IPS-18a (cell line): ENCODE measurements around the gene MXD4.

Experiments used
- H3K27ac ChIP-seq: one replicate; pipeline ENCODE4 v1.5.1; 2013; ENCODE audit warnings: low read length
- H3K27me3 ChIP-seq: one replicate; pipeline ENCODE4 v1.6.1; 2013; ENCODE audit warnings: mild to moderate bottlenecking, low read length; ENCODE audit not compliant: control insufficient read depth, insufficient read depth
- H3K36me3 ChIP-seq: one replicate; pipeline ENCODE4 v1.6.1; 2013; ENCODE audit warnings: low read depth, low read length; ENCODE audit not compliant: control insufficient read depth
- H3K4me1 ChIP-seq: one replicate; pipeline ENCODE4 v1.6.1; 2013; ENCODE audit warnings: low read depth, low read length; ENCODE audit not compliant: control insufficient read depth
- H3K4me3 ChIP-seq: one replicate; pipeline ENCODE4 v1.5.1; 2013; ENCODE audit warnings: low read length
- H3K9ac ChIP-seq: one replicate; pipeline ENCODE4 v1.6.1; 2013; ENCODE audit warnings: mild to moderate bottlenecking, low read length, moderate library complexity
- H3K9me3 ChIP-seq: one replicate; pipeline ENCODE4 v1.6.1; 2013; ENCODE audit warnings: low read depth, low read length; ENCODE audit not compliant: control insufficient read depth

Gene MXD4

GRCh38 chr4:2251073-2251794 lies 10.7 kb downstream of the MXD4 start:
- no peaks in the 10 kb centered on the region for H3K27me3 ChIP-seq
- H3K36me3 ChIP-seq: no peaks in the 10 kb centered on the region
- H3K4me1 ChIP-seq: no peaks in the 10 kb centered on the region
- H3K27ac ChIP-seq: no peak overlapping the region
- no peak overlapping the region for H3K9ac ChIP-seq
- H3K4me3 ChIP-seq: no peak overlapping the region
- no peaks in the 10 kb centered on the region for H3K9me3 ChIP-seq

GRCh38 chr4:2250357-2251072 lies 11.4 kb downstream of the MXD4 start:
- Histone ChIP-seq H3K27me3 (no peaks in the 10 kb centered on the region), H3K27ac (no peak overlapping the region), H3K4me1 (no peaks in the 10 kb centered on the region), H3K9ac (no peak overlapping the region), H3K9me3 (no peaks in the 10 kb centered on the region), H3K36me3 (no peaks in the 10 kb centered on the region), H3K4me3 (no peak overlapping the region)

- Histone ChIP-seq H3K4me3 (no peak overlapping the region), H3K9me3 (no peaks in the 10 kb centered on the region), H3K9ac (no peak overlapping the region), H3K36me3 (no peaks in the 10 kb centered on the region), H3K4me1 (no peaks in the 10 kb centered on the region), H3K27me3 (no peaks in the 10 kb centered on the region), H3K27ac (no peak overlapping the region)
Observed at GRCh38 chr4:2249526-2250356, 12.2 kb downstream of the MXD4 start.

- Histone ChIP-seq H3K9me3 (no peaks in the 10 kb centered on the region), H3K9ac (no peak overlapping the region), H3K4me3 (no peak overlapping the region), H3K36me3 (no peaks in the 10 kb centered on the region), H3K27ac (no peak overlapping the region), H3K27me3 (no peaks in the 10 kb centered on the region), H3K4me1 (no peaks in the 10 kb centered on the region)
Observed at GRCh38 chr4:2248821-2249261, 13.1 kb downstream of the MXD4 start.

- H3K9ac ChIP-seq: no peak overlapping the region
- H3K36me3 ChIP-seq: no peaks in the 10 kb centered on the region
- H3K27me3 ChIP-seq: no peaks in the 10 kb centered on the region
- no peak overlapping the region for H3K4me3 ChIP-seq
- H3K4me1 ChIP-seq: no peaks in the 10 kb centered on the region
- no peak overlapping the region for H3K27ac ChIP-seq
- H3K9me3 ChIP-seq: no peaks in the 10 kb centered on the region
Observed at GRCh38 chr4:2248044-2248780, 13.7 kb downstream of the MXD4 start.

- Histone ChIP-seq H3K27me3 (no peaks in the 10 kb centered on the region), H3K36me3 (no peaks in the 10 kb centered on the region), H3K9ac (no peak overlapping the region), H3K9me3 (no peaks in the 10 kb centered on the region), H3K4me3 (no peak overlapping the region), H3K27ac (no peak overlapping the region), H3K4me1 (no peaks in the 10 kb centered on the region)
Observed at GRCh38 chr4:2247128-2248043, 14.5 kb downstream of the MXD4 start.

- Histone ChIP-seq H3K4me1 (no peaks in the 10 kb centered on the region), H3K27me3 (no peaks in the 10 kb centered on the region), H3K9ac (no peak overlapping the region), H3K4me3 (no peak overlapping the region), H3K36me3 (no peaks in the 10 kb centered on the region), H3K9me3 (no peaks in the 10 kb centered on the region), H3K27ac (no peak overlapping the region)
Observed at GRCh38 chr4:2246384-2247127, 15.4 kb downstream of the MXD4 start.

GRCh38 chr4:2245787-2246275 lies 16.1 kb downstream of the MXD4 start:
- Histone ChIP-seq H3K9me3 (no peaks in the 10 kb centered on the region), H3K27ac (no peak overlapping the region), H3K4me3 (no peak overlapping the region), H3K27me3 (no peaks in the 10 kb centered on the region), H3K36me3 (no peaks in the 10 kb centered on the region), H3K4me1 (no peaks in the 10 kb centered on the region), H3K9ac (no peak overlapping the region)

GRCh38 chr4:2245057-2245786 lies 16.7 kb downstream of the MXD4 start:
- Histone ChIP-seq H3K9me3 (no peaks in the 10 kb centered on the region), H3K27me3 (no peaks in the 10 kb centered on the region), H3K9ac (no peak overlapping the region), H3K4me1 (peaks cover under 1% of the 10 kb centered on the region), H3K4me3 (no peak overlapping the region), H3K27ac (no peak overlapping the region), H3K36me3 (no peaks in the 10 kb centered on the region)
